Breast epithelium (tissue), 3 donors: ENCODE results near the gene IGFN1.

Experiments
- POLR2AphosphoS5 ChIP-seq, 3 donors: sonication (generic); formaldehyde crosslinking; IDR thresholded peaks; one replicate each; pipeline ENCODE4 v1.6.1; 2017; ENCODE audit warnings: antibody characterized with exemption in 3 of 3
- TF ChIP-seq, protein P1 (sequence below), 3 donors: fragments of 450-650 bp; IDR thresholded peaks; one replicate each; pipeline ENCODE4 v1.5.1; 2016 to 2017; ENCODE audit warnings: antibody characterized with exemption in 3 of 3, mild to moderate bottlenecking in 3 of 3, moderate library complexity in 3 of 3

GRCh38 chr1:201169203-201169602 lies 21.4 kb upstream of the IGFN1 start:
- TF ChIP-seq, protein P1, sequence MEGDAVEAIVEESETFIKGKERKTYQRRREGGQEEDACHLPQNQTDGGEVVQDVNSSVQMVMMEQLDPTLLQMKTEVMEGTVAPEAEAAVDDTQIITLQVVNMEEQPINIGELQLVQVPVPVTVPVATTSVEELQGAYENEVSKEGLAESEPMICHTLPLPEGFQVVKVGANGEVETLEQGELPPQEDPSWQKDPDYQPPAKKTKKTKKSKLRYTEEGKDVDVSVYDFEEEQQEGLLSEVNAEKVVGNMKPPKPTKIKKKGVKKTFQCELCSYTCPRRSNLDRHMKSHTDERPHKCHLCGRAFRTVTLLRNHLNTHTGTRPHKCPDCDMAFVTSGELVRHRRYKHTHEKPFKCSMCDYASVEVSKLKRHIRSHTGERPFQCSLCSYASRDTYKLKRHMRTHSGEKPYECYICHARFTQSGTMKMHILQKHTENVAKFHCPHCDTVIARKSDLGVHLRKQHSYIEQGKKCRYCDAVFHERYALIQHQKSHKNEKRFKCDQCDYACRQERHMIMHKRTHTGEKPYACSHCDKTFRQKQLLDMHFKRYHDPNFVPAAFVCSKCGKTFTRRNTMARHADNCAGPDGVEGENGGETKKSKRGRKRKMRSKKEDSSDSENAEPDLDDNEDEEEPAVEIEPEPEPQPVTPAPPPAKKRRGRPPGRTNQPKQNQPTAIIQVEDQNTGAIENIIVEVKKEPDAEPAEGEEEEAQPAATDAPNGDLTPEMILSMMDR (IDR thresholded peaks at IDR 0.05) = no peak
- no peak for TF ChIP-seq POLR2AphosphoS5 (IDR thresholded peaks at IDR 0.05)
